Measurements from ENCODE around the gene OR8B8. TPM values are rescaled to one million over a fixed set of nuclear protein-coding genes. Genes with fewer than 3 reads are reported as not detected.

The OR8B8 gene
- total RNA-seq, 1 experiment from 2014 or later = not detected

- TF ChIP-seq SOX15 (CRISPR knock-in tag; IDR thresholded peaks at IDR 0.05) (no peak), CBFB (CRISPR knock-in tag; IDR thresholded peaks at IDR 0.05; ENCODE audit: low read depth) (no peak), ETV6 (CRISPR knock-in tag; IDR thresholded peaks at IDR 0.05) (no peak), PRRX2 (CRISPR knock-in tag; IDR thresholded peaks at IDR 0.05) (no peak), ZSCAN18 (CRISPR knock-in tag; IDR thresholded peaks at IDR 0.05) (no peak), ZNF219 (CRISPR knock-in tag; IDR thresholded peaks at IDR 0.05; ENCODE audit: borderline replicate concordance) (no peak), CREB1 (CRISPR knock-in tag; IDR thresholded peaks at IDR 0.05) (no peak), RELA (CRISPR knock-in tag; IDR thresholded peaks at IDR 0.05; ENCODE audit: borderline replicate concordance) (no peak), FOXJ3 (CRISPR knock-in tag; IDR thresholded peaks at IDR 0.05; ENCODE audit: borderline replicate concordance) (no peak), GRHL2 (CRISPR knock-in tag; IDR thresholded peaks at IDR 0.05; ENCODE audit: insufficient replicate concordance, severe bottlenecking) (no peak), ZMAT4 (CRISPR knock-in tag; IDR thresholded peaks at IDR 0.05) (no peak), MLX (CRISPR knock-in tag; IDR thresholded peaks at IDR 0.05) (no peak), ZNF423 (CRISPR knock-in tag; IDR thresholded peaks at IDR 0.05) (no peak)
Measured at GRCh38 chr11:124434699-124435098, 10.8 kb downstream of the OR8B8 start (continued).

GRCh38 chr11:124429599-124429998 lies 15.9 kb downstream of the OR8B8 start:
- Mint-ChIP-seq H3K4me3 (no peak overlapping the region), H3K27me3 (ENCODE audit: low read depth) (no peaks in the 10 kb centered on the region; the same call in 1 of the 2 replicates), H3K9me3 (peaks cover 8% of the 10 kb centered on the region), H3K4me1 (no peaks in the 10 kb centered on the region), H3K36me3 (no peaks in the 10 kb centered on the region; the same call in 1 of the 2 replicates), H3K27ac (no peak overlapping the region)
- CTCF ChIA-PET = no interaction called here
- ATAC-seq (no peak), DNase-seq (ENCODE audit: low spot score) (no peak)
- POLR2A ChIA-PET = no interaction called here
- TF ChIP-seq CREB1 (CRISPR knock-in tag; IDR thresholded peaks at IDR 0.05) (no peak), GRHL2 (CRISPR knock-in tag; IDR thresholded peaks at IDR 0.05; ENCODE audit: insufficient replicate concordance, severe bottlenecking) (no peak), ZNF532 (CRISPR knock-in tag; IDR thresholded peaks at IDR 0.05; ENCODE audit: borderline replicate concordance) (no peak), NFYB (CRISPR knock-in tag; conservative IDR thresholded peaks at IDR 0.05; ENCODE audit: low read depth) (no peak), SP1 (CRISPR knock-in tag; conservative IDR thresholded peaks at IDR 0.05) (no peak), ZNF425 (CRISPR knock-in tag; conservative IDR thresholded peaks at IDR 0.05) (no peak), PRRX2 (CRISPR knock-in tag; IDR thresholded peaks at IDR 0.05) (no peak)
